ENCODE results near the gene MYBPC3.

- TF ChIP-seq, protein P1, sequence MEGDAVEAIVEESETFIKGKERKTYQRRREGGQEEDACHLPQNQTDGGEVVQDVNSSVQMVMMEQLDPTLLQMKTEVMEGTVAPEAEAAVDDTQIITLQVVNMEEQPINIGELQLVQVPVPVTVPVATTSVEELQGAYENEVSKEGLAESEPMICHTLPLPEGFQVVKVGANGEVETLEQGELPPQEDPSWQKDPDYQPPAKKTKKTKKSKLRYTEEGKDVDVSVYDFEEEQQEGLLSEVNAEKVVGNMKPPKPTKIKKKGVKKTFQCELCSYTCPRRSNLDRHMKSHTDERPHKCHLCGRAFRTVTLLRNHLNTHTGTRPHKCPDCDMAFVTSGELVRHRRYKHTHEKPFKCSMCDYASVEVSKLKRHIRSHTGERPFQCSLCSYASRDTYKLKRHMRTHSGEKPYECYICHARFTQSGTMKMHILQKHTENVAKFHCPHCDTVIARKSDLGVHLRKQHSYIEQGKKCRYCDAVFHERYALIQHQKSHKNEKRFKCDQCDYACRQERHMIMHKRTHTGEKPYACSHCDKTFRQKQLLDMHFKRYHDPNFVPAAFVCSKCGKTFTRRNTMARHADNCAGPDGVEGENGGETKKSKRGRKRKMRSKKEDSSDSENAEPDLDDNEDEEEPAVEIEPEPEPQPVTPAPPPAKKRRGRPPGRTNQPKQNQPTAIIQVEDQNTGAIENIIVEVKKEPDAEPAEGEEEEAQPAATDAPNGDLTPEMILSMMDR (conservative IDR thresholded peaks at IDR 0.05; ENCODE audit: low read length), result no peak
- TF ChIP-seq EZH2phosphoT487 (IDR thresholded peaks at IDR 0.05; ENCODE audit: borderline replicate concordance), result no peak
These were observed 40.2 kb upstream of the MYBPC3 start for GRCh38 chr11:47392546-47393162.

All from Loucy (cell line).